WERI-Rb-1 (cell line): ENCODE data around the gene KRTAP4-16.
"Not testable (repeated sequence)": the region's sequence is repeated elsewhere in the genome, so short reads cannot be mapped to it uniquely, and the experiment has no call there.

Experiments used
- DNase-seq: peaks from one replicate; pipeline ENCODE4 v3.0.0-alpha.2; 2020
- H3K27ac ChIP-seq: fragments of 250-450 bp; sonication (Bioruptor Pico); 2 replicates; pipeline ENCODE4 v1.5.1; 2020; ENCODE audit warnings: mild to moderate bottlenecking, moderate library complexity
- H3K27me3 ChIP-seq: fragments of 250-450 bp; sonication (Bioruptor Pico); 2 replicates; pipeline ENCODE4 v1.5.1; 2021; ENCODE audit warnings: mild to moderate bottlenecking, low read depth, moderate library complexity; ENCODE audit not compliant: insufficient read depth, severe bottlenecking
- H3K36me3 ChIP-seq: fragments of 250-450 bp; sonication (Bioruptor Pico); 2 replicates; pipeline ENCODE4 v1.5.1; 2020; ENCODE audit warnings: mild to moderate bottlenecking, moderate library complexity
- H3K4me3 ChIP-seq: 2 replicates; pipeline ENCODE4 v1.5.1; 2011; ENCODE audit warnings: low read depth, mild to moderate bottlenecking, control low read depth, low read length
- H3K9me3 ChIP-seq: fragments of 250-450 bp; sonication (Bioruptor Pico); 2 replicates; pipeline ENCODE4 v1.5.1; 2021; ENCODE audit warnings: mild to moderate bottlenecking, moderate library complexity; ENCODE audit not compliant: severe bottlenecking
- TF ChIP-seq, protein P1 (sequence below): IDR thresholded peaks from 2 replicates; pipeline ENCODE4 v1.5.1; 2011; ENCODE audit warnings: low read depth, mild to moderate bottlenecking, control low read depth, inconsistent platforms, low read length

Gene KRTAP4-16

DNA sequence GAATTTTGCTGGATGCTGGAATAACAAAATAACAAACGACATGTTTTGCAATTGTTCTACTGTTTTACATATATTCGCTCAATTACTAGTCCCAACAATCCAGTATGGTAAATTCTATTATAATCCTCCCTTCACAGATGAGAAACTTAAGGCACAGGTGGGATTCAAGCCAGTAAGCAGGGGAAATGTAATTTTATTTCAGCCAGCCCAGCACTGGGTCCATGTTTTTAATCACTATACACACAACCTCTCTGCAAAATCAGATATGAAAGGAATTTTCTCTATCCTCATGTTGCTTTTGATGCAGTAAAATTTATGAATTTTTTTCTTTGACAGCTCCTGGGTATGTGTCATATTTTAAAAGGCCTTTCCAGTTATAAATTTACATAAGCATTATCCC is 43.3 kb upstream of the KRTAP4-16 start:
- Histone ChIP-seq H3K4me3 (no peak overlapping the region), H3K36me3 (no peaks in the 10 kb centered on the region), H3K27ac (no peak overlapping the region), H3K9me3 (peaks cover 8% of the 10 kb centered on the region), H3K27me3 (peaks cover 86% of the 10 kb centered on the region)
- TF ChIP-seq, protein P1, sequence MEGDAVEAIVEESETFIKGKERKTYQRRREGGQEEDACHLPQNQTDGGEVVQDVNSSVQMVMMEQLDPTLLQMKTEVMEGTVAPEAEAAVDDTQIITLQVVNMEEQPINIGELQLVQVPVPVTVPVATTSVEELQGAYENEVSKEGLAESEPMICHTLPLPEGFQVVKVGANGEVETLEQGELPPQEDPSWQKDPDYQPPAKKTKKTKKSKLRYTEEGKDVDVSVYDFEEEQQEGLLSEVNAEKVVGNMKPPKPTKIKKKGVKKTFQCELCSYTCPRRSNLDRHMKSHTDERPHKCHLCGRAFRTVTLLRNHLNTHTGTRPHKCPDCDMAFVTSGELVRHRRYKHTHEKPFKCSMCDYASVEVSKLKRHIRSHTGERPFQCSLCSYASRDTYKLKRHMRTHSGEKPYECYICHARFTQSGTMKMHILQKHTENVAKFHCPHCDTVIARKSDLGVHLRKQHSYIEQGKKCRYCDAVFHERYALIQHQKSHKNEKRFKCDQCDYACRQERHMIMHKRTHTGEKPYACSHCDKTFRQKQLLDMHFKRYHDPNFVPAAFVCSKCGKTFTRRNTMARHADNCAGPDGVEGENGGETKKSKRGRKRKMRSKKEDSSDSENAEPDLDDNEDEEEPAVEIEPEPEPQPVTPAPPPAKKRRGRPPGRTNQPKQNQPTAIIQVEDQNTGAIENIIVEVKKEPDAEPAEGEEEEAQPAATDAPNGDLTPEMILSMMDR = no peak
- DNase-seq = no peak

DNA sequence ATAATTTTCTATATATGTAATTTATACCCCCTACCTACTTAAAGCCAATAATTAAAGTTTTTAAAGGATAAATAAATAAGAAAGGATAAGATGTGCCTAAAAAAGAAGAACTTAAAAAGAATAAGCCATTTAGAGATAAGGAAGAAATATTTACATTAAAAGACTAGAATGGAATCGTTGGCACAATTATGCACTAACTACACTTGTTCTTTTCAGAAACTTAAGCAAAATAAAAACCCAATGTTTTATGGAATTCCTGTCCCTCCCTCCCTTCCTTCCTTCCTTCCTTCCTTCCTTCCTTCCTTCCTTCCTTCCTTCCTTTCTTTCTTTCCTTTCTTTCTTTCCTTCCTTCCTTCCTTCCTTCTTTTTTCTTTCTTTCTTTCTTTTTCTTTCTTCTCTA is 42.8 kb upstream of the KRTAP4-16 start:
- no peak for DNase-seq
- Histone ChIP-seq H3K4me3 (no peak overlapping the region), H3K9me3 (peaks cover 10% of the 10 kb centered on the region), H3K36me3 (no peaks in the 10 kb centered on the region), H3K27me3 (peaks cover 82% of the 10 kb centered on the region), H3K27ac (no peak overlapping the region)
- TF ChIP-seq, protein P1 = no peak

DNA sequence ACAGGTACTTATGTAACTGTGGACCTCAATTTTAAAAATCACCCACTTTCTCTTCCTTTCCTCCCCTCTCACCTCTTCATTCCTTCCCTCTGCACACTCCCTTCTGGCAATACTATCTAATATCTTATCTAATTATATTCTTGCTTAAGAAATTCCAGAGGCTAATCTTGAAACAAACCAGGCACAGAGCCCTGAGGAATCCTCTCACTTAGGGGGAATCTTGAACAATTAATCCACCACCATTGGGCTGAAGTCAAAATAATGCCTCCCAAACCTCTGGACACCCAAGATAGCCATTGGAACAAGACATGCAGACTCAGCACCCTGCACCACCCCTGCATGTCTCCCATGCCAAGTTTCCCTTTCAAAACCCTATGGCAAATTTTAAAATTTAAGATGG is 39.4 kb upstream of the KRTAP4-16 start:
- Histone ChIP-seq H3K27me3 (peaks cover 83% of the 10 kb centered on the region), H3K36me3 (no peaks in the 10 kb centered on the region), H3K4me3 (no peak overlapping the region), H3K9me3 (peaks cover 10% of the 10 kb centered on the region), H3K27ac (no peak overlapping the region)
- TF ChIP-seq, protein P1 = no peak
- no peak for DNase-seq

DNA sequence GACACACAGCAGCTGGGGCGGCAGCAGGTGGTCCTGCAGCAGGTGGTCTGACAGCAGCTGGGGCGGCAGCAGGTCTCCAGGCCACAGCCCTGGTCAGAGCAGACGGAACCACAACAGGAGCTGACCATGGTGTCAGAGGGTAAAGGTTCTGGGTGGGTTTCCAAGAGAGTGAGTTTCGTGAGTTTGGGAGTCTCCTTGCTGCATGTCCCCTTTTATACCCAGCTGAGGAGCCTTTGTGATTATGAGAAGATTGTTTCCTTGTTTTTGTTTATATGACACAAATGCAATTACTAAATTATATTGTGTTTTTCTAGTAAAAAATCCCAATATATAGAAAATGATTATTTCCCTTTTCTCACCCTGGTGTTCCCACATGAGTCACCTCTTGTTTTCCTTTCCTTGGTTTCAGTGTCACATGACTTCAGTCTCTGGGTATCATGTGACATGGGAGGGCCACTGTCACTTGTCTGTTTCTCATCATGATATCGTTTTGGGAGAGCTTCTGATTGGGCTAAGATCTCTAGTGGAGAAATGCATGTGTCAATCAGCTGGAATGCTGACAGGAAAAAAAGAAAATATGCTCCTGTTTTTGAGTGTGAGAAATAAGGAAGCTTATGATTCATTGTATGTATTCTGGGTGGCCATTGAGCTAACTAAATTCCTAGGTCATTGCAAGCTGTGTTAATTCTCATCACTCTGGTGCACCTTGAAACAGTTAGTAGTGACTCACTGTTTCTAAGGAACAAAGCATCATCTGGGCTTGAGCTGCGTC is 38.5 kb upstream of the KRTAP4-16 start, which contains the start of gene KRTAP4-6:
KRTAP4-6 (minus strand) TSS at position 185 of the 772 bp plus-strand sequence; CDS start at position 128, 57 bp downstream.
- H3K27me3 ChIP-seq = peaks cover 79% of the 10 kb centered on the region
- no peak within 1 kb of the TSS for H3K4me3 ChIP-seq
- DNase-seq = no peak
- no peaks in the 10 kb centered on the region for H3K36me3 ChIP-seq
- no peak within 1 kb of the TSS for H3K27ac ChIP-seq
- TF ChIP-seq, protein P1 = no peak
- H3K9me3 ChIP-seq = peaks cover 10% of the 10 kb centered on the region

DNA sequence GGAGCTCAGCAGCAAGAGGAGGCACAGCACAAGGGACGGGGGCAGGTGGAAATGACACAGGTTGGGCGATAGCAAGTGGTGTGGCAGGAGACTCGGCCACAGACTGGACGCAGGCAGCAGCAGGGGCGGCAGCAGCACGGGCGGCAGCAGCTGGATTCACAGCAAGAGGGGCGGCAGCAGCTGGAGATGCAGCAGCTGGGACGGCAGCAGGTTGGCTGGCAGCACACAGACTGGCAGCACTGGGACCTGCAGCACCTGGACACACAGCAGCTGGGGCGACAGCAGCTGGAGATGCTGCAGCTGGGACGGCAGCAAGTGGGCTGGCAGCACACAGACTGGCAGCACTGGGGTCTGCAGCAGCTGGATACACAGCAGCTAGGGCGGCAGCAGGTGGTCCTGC is 37.9 kb upstream of the KRTAP4-16 start:
- not testable (repeated sequence) for DNase-seq, H3K27ac ChIP-seq, H3K4me3 ChIP-seq, H3K36me3 ChIP-seq
- H3K9me3 ChIP-seq = peaks cover 10% of the 10 kb centered on the region
- peaks cover 74% of the 10 kb centered on the region for H3K27me3 ChIP-seq

DNA sequence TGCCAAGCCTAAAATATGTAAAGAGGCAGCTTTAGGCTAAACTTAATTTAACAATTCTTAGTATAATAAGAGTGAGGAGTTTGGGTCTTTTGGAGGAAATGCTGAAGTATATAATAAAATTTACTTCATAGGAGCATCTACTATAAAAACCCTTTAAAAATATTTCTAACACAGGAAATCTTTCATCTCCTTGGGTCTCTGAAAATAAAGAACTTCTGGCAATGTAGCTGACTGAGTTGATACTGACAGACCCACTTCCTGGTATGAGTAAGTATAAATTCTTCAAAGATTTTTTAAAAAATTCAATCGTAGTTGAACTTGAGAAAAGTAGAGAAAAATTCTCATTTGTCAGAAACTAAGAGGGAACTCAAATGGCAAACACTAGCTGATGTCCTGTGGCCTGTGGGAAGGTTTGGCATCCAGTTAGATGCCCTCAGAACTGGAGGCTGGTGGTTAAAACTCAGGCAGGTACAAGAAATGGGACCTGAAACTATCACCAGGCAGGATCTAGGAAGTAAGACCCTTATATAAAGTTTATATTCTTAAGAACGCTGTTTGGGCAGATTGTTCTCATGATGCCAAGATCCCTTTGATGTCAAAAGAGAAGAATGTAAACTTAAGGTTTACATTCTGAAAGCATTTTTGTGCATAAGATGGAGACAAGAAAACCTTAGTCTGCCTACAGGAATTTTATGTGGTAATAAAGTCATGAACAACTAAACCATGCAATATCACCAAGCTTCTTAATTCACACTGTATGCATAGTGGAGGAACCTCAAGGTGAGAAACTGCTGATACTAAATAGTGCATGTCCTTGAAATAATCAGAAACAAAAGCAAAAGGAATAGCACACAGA is 32.1 kb upstream of the KRTAP4-16 start:
- H3K9me3 ChIP-seq = no peaks in the 10 kb centered on the region
- peaks cover 67% of the 10 kb centered on the region for H3K27me3 ChIP-seq
- no peak overlapping the region for H3K4me3 ChIP-seq
- H3K27ac ChIP-seq = no peak overlapping the region
- DNase-seq = no peak
- TF ChIP-seq, protein P1 = no peak
- H3K36me3 ChIP-seq = no peaks in the 10 kb centered on the region
